Endothelial cell of umbilical vein (primary cell): ENCODE data around the gene NFYC. TPM values are rescaled to one million over a fixed set of nuclear protein-coding genes. Genes with fewer than 3 reads are reported as not detected.

Source experiments
- BruUV-seq: library from RNA; stranded (reverse); fragments of 400-500 nt; replicated peaks from 2 replicates; lab custom pipeline; 2021; lab: Mats Ljungman, UMichigan
- CTCF ChIA-PET: fragments of 300-600, 350-600 bp; sonication (Branson Sonifier 250); formaldehyde crosslinking; loops from one replicate; lab custom pipeline; 2021; ENCODE audit warnings: antibody characterized with exemption, inconsistent platforms; lab: Charles Lee
- POLR2A ChIA-PET: fragments of 300-600, 350-600 bp; sonication (Branson Sonifier 250); formaldehyde crosslinking; loops from one replicate; lab custom pipeline; 2021; ENCODE audit warnings: antibody characterized with exemption, inconsistent platforms; lab: Charles Lee
- DNase-seq: peaks from one replicate; pipeline ENCODE4 v3.0.0-alpha.2; 2011; ENCODE audit warnings: low read depth, low spot score
- FAIRE-seq: peaks from 2 replicates; lab custom pipeline; 2011; peaks lifted over from hg19 to GRCh38; lab: Jason Lieb, UNC
- H2AFZ ChIP-seq: 2 replicates; pipeline ENCODE4 v1.6.0; 2012; ENCODE audit warnings: low read depth, low read length, control low read depth, inconsistent platforms
- H3K27ac ChIP-seq: 2 replicates; pipeline ENCODE4 v1.5.1; 2011; ENCODE audit warnings: low read depth, mild to moderate bottlenecking, control low read depth, low read length, moderate library complexity; ENCODE audit not compliant: insufficient read depth
- H3K27me3 ChIP-seq, 2 experiments: 2 replicates each; pipeline versions ENCODE4 v1.6.0 to v1.6.1; 2011; ENCODE audit warnings: low read length in 2 of 2, mixed read lengths in 1 of 2; ENCODE audit not compliant: control insufficient read depth in 2 of 2, insufficient read depth in 2 of 2
- H3K36me3 ChIP-seq, 2 experiments: 2 replicates in 1 of 2; 3 replicates in 1 of 2; pipeline ENCODE4 v1.5.1; 2011; ENCODE audit warnings: low read length in 2 of 2, mild to moderate bottlenecking in 1 of 2, moderate library complexity in 1 of 2; ENCODE audit not compliant: control insufficient read depth in 2 of 2, insufficient read depth in 2 of 2; ENCODE audit errors: extremely low read depth in 1 of 2
- H3K4me1 ChIP-seq: 3 replicates; pipeline ENCODE4 v1.5.1; 2011; ENCODE audit warnings: mild to moderate bottlenecking, low read length; ENCODE audit not compliant: control insufficient read depth, insufficient read depth; ENCODE audit errors: extremely low read depth
- H3K4me2 ChIP-seq: 2 replicates; pipeline ENCODE4 v1.6.1; 2011; ENCODE audit warnings: low read length, control low read depth, mixed read lengths; ENCODE audit not compliant: insufficient read depth
- H3K4me3 ChIP-seq, 3 experiments: fragments of 200-600 bp in 1 of 3; sonication (generic), shearing (Covaris generic) in 1 of 3; replicated peaks in 1 of 3; 2 replicates each; pipeline ENCODE4 v1.5.1; 2011 to 2016; ENCODE audit warnings: control low read depth in 3 of 3, low read length in 3 of 3, mild to moderate bottlenecking in 2 of 3, inconsistent platforms in 1 of 3, low read depth in 1 of 3, moderate library complexity in 1 of 3; ENCODE audit not compliant: insufficient read depth in 1 of 3
- H3K79me2 ChIP-seq: 2 replicates; pipeline ENCODE4 v1.6.0; 2012; ENCODE audit warnings: low read length, inconsistent platforms; ENCODE audit not compliant: control insufficient read depth, insufficient read depth
- H3K9ac ChIP-seq: replicated peaks from 2 replicates; pipeline ENCODE3; 2011; ENCODE audit warnings: low read length, control low read depth; ENCODE audit not compliant: insufficient read depth; ENCODE audit errors: extremely low read depth
- H3K9me1 ChIP-seq: replicated peaks from 3 replicates; pipeline ENCODE4 v1.6.0; 2011; ENCODE audit warnings: mild to moderate bottlenecking, low read length; ENCODE audit not compliant: control insufficient read depth, insufficient read depth; ENCODE audit errors: extremely low read depth
- H3K9me3 ChIP-seq: replicated peaks from 2 replicates; pipeline ENCODE4 v1.5.1; 2012; ENCODE audit warnings: low read length, inconsistent platforms; ENCODE audit not compliant: control insufficient read depth, insufficient read depth
- H4K20me1 ChIP-seq: replicated peaks from 2 replicates; pipeline ENCODE3; 2011; ENCODE audit warnings: mild to moderate bottlenecking, low read length; ENCODE audit not compliant: control insufficient read depth, insufficient read depth; ENCODE audit errors: extremely low read depth
- EZH2 ChIP-seq: IDR thresholded peaks from 2 replicates; pipeline ENCODE4 v1.6.1; 2012; ENCODE audit warnings: borderline replicate concordance, low read depth, mild to moderate bottlenecking, moderate library complexity, low read length, inconsistent platforms; ENCODE audit not compliant: severe bottlenecking
- FOS ChIP-seq: IDR thresholded peaks from 2 replicates; pipeline ENCODE4 v1.6.1; 2011; ENCODE audit warnings: mild to moderate bottlenecking, low read length, moderate library complexity, borderline replicate concordance; ENCODE audit not compliant: insufficient read depth
- GATA2 ChIP-seq: IDR thresholded peaks from 2 replicates; pipeline ENCODE4 v1.7.0; 2011; ENCODE audit warnings: low read depth, mild to moderate bottlenecking, moderate library complexity, mixed read lengths, low read length; ENCODE audit not compliant: insufficient read length, insufficient read depth
- JUN ChIP-seq: IDR thresholded peaks from 2 replicates; pipeline ENCODE4 v1.6.1; 2011; ENCODE audit warnings: borderline replicate concordance, low read depth; ENCODE audit not compliant: insufficient read length, insufficient read depth
- MYC ChIP-seq: IDR thresholded peaks from one replicate; pipeline ENCODE4 v1.6.1; 2011; ENCODE audit warnings: mild to moderate bottlenecking, low read depth, low read length
- POLR2A ChIP-seq: IDR thresholded peaks from 2 replicates; pipeline ENCODE4 v1.6.1; 2012; ENCODE audit warnings: low read depth, mild to moderate bottlenecking, control low read depth, low read length
- POLR2AphosphoS5 ChIP-seq: IDR thresholded peaks from 2 replicates; pipeline ENCODE4 v1.6.1; 2012; ENCODE audit warnings: low read depth, mild to moderate bottlenecking, control low read depth, low read length, moderate library complexity; ENCODE audit not compliant: insufficient read depth
- dilution Hi-C: fragments of 300-500 bp; cut with MboI; formaldehyde crosslinking; loops from one replicate; pipeline ENCODE4 v1.15.0; 2019; ENCODE audit warnings: low sequenced_read_pairs; ENCODE audit not compliant: extremely low pct_ligation_motif_present
- intact Hi-C: fragments of 100-400 bp; cut with micrococcal nuclease; formaldehyde crosslinking; loops from one replicate; pipeline ENCODE4 v1.10.0; 2022
- polyA plus RNA-seq, 4 experiments: library from polyadenylated mRNA; depleted of rRNA in 3 of 4; stranded (reverse) in 3 of 4; unstranded in 1 of 4; fragments of >200 nt; gene quantifications; 2 replicates each; pipeline versions ENCODE4 v1.2.1 to v1.2.3, GENCODE V29; 2011 to 2012; ENCODE audit warnings: missing spikeins in 1 of 4
- total RNA-seq: library from RNA; stranded (reverse); gene quantifications from 2 replicates; pipeline ENCODE4 v1.2.3, GENCODE V29; 2021
- TF ChIP-seq, protein P1 (sequence below), 2 donors: IDR thresholded peaks; 1 replicate in 1 of 2; 2 replicates in 1 of 2; pipeline ENCODE4 v1.5.1; 2011; ENCODE audit warnings: low read length in 2 of 2, mild to moderate bottlenecking in 2 of 2, moderate library complexity in 2 of 2, control low read depth in 1 of 2, inconsistent platforms in 1 of 2, low read depth in 1 of 2; ENCODE audit not compliant: insufficient read depth in 1 of 2; ENCODE audit errors: extremely low read depth in 1 of 2
- TF ChIP-seq, protein P2 (sequence below): IDR thresholded peaks from 2 replicates; pipeline ENCODE4 v1.6.1; 2011; ENCODE audit not compliant: insufficient read depth, insufficient read length

Gene NFYC
- total and polyA plus RNA-seq, 2 donors (not counting 3 experiments of a cell fraction or from before 2014, with no cell fraction given), result 51.1 to 81.7 TPM

DNA sequence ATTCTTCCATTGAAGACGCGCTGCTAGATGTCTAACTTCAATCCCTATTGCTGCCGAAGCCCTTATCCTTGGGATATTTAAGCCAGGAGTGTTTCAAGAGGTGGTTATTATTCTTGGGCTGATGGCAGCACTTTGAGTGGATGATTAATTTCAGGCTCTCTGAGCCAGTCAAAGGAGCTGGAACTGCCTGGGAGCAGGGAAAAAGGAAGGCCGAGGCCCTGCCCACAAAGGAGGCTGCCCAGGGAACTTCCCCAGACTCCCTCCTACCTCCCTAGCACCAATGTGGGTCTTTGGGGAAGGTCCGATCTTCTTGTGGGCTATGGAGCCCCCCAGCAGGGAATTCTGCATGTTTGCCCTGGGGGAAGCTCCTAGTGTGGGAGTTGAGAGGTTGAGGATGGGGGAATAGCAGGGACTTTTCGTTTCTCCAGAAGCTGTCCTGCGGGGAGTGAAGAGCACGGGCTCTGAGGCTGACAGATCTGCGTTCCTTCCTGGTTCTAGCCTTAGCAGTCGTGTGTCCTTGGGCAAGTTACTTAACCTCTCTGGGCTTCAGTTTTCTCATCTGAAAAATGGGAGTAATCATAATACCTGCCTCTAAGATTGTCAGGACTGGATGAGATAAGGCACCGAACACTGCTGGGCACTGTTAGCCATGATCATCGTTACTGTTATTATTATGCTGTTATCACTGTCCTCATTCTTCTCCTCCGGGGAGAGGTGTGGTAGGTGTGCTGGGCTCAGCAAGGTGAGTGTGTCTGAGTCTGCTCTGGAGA is 98.3 kb downstream of the NFYC start:
- no peaks in the 10 kb centered on the region for H3K79me2 ChIP-seq
- ChIA-PET POLR2A (no interaction called here), CTCF (interaction anchor here (1.2 to 2.5 kb wide), 3 partner anchors 15 to 19 kb away, joined by 3 to 17 read pairs (median 3); no protein-coding TSS in a partner anchor)
- H3K27ac ChIP-seq, result no peak overlapping the region
- no peaks in the 10 kb centered on the region for H3K4me1 ChIP-seq
- no peak for DNase-seq
- no peaks in the 10 kb centered on the region for H3K36me3 ChIP-seq
- no peak overlapping the region for H2AFZ ChIP-seq
- no peaks in the 10 kb centered on the region for H3K9me1 ChIP-seq
- no peak for TF ChIP-seq JUN
- TF ChIP-seq EZH2, result no peak
- TF ChIP-seq GATA2, result no peak
- no peak for TF ChIP-seq FOS
- TF ChIP-seq, protein P1, sequence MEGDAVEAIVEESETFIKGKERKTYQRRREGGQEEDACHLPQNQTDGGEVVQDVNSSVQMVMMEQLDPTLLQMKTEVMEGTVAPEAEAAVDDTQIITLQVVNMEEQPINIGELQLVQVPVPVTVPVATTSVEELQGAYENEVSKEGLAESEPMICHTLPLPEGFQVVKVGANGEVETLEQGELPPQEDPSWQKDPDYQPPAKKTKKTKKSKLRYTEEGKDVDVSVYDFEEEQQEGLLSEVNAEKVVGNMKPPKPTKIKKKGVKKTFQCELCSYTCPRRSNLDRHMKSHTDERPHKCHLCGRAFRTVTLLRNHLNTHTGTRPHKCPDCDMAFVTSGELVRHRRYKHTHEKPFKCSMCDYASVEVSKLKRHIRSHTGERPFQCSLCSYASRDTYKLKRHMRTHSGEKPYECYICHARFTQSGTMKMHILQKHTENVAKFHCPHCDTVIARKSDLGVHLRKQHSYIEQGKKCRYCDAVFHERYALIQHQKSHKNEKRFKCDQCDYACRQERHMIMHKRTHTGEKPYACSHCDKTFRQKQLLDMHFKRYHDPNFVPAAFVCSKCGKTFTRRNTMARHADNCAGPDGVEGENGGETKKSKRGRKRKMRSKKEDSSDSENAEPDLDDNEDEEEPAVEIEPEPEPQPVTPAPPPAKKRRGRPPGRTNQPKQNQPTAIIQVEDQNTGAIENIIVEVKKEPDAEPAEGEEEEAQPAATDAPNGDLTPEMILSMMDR (IDR thresholded peaks at IDR 0.05; ENCODE audit: extremely low read depth in 1 of 2, insufficient read depth in 1 of 2, low read depth in 1 of 2, low read length in 2 of 2), result no peak
- TF ChIP-seq POLR2A, result no peak
- no peak for TF ChIP-seq POLR2AphosphoS5
- TF ChIP-seq, protein P2, sequence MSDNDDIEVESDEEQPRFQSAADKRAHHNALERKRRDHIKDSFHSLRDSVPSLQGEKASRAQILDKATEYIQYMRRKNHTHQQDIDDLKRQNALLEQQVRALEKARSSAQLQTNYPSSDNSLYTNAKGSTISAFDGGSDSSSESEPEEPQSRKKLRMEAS, result no peak
- no peak for TF ChIP-seq MYC
- BruUV-seq, result no TSS peak
- no peaks in the 10 kb centered on the region for H4K20me1 ChIP-seq
- FAIRE-seq, result no peak
- no peak overlapping the region for H3K9ac ChIP-seq
- H3K9me3 ChIP-seq, result no peaks in the 10 kb centered on the region
- intact Hi-C loops (no loop called here), dilution Hi-C loops (no loop called here)
- no peak overlapping the region for H3K4me2 ChIP-seq
- H3K4me3 ChIP-seq, result no peak overlapping the region
- H3K27me3 ChIP-seq, result peaks cover 0 to 22% of the 10 kb centered on the region in 2 experiments
